Kidney epithelial cell (primary cell): ENCODE measurements around the gene RNF7. TPM values are rescaled to one million over a fixed set of nuclear protein-coding genes. Genes with fewer than 3 reads are reported as not detected.
"Not testable (repeated sequence)": the region's sequence is repeated elsewhere in the genome, so short reads cannot be mapped to it uniquely, and the experiment has no call there.

Experiments
- DNase-seq: peaks from one replicate; pipeline ENCODE4 v3.0.0-alpha.2; 2010; ENCODE audit warnings: low read depth
- H3K27me3 ChIP-seq: 2 replicates; pipeline ENCODE4 v1.6.0; 2011; ENCODE audit warnings: low read length; ENCODE audit not compliant: control insufficient read depth, insufficient read depth
- H3K36me3 ChIP-seq: 2 replicates; pipeline ENCODE4 v1.5.1; 2011; ENCODE audit warnings: low read length; ENCODE audit not compliant: control insufficient read depth, insufficient read depth
- H3K4me3 ChIP-seq: 2 replicates; pipeline ENCODE4 v1.5.1; 2011; ENCODE audit warnings: low read depth, mild to moderate bottlenecking, control low read depth, low read length
- total RNA-seq: library from RNA; depleted of rRNA; stranded (reverse); fragments of >200 nt; gene quantifications from 2 replicates; pipeline ENCODE4 v1.2.3, GENCODE V29; 2015
- TF ChIP-seq, protein P1 (sequence below): IDR thresholded peaks from 2 replicates; pipeline ENCODE4 v1.5.1; 2011; ENCODE audit warnings: mild to moderate bottlenecking, moderate library complexity, low read length, control low read depth, inconsistent platforms; ENCODE audit not compliant: insufficient read depth, poor library complexity, severe bottlenecking

Gene RNF7
- total RNA-seq, 1 donor from 2014 or later = 174 TPM

DNA sequence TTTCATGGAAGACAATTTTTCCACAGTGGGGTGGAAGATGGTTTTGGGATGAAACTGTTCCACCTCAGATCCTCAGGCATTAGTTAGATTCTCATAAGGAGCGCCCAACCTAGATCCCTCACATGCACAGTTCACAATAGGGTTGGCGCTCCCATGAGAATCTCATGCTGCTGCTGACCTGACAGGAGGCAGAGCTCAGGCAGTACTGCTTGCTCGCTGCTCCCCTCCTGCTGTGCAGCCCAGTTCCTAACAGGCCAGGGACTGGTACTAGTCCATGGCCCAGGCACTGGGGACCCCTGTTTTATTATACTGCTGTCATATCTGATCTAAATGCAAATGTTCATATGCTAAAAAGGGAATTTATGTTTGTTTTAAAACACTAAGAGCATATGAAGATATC, 15.3 kb downstream of the RNF7 start:
- no peak overlapping the region for H3K4me3 ChIP-seq
- DNase-seq = no peak
- TF ChIP-seq, protein P1, sequence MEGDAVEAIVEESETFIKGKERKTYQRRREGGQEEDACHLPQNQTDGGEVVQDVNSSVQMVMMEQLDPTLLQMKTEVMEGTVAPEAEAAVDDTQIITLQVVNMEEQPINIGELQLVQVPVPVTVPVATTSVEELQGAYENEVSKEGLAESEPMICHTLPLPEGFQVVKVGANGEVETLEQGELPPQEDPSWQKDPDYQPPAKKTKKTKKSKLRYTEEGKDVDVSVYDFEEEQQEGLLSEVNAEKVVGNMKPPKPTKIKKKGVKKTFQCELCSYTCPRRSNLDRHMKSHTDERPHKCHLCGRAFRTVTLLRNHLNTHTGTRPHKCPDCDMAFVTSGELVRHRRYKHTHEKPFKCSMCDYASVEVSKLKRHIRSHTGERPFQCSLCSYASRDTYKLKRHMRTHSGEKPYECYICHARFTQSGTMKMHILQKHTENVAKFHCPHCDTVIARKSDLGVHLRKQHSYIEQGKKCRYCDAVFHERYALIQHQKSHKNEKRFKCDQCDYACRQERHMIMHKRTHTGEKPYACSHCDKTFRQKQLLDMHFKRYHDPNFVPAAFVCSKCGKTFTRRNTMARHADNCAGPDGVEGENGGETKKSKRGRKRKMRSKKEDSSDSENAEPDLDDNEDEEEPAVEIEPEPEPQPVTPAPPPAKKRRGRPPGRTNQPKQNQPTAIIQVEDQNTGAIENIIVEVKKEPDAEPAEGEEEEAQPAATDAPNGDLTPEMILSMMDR = no peak
- no peaks in the 10 kb centered on the region for H3K36me3 ChIP-seq
- H3K27me3 ChIP-seq = no peaks in the 10 kb centered on the region

DNA sequence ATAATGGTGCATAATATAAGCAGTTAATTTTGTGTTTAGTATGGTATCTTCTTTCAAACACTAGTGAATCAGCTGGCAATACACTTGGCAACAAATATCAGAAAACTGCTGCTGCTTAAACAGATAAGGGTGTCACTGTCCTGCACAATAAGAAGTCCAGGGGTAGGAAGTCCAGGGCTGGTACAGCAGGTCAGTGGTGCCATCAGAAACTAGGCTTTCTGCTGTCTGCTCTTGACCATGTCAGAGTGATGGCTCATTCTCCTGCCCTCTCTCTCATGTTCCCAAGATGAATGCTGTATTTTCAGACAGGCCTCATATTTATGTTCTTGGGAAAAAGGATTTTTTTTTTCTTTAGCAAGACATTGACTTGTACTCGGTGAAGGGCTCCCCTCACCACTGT, 15.9 kb downstream of the RNF7 start:
- Histone ChIP-seq H3K36me3 (no peaks in the 10 kb centered on the region), H3K27me3 (no peaks in the 10 kb centered on the region), H3K4me3 (no peak overlapping the region)
- TF ChIP-seq, protein P1 = no peak
- DNase-seq = no peak

- not testable (repeated sequence) for H3K4me3 ChIP-seq, DNase-seq, H3K27me3 ChIP-seq, H3K36me3 ChIP-seq
These were observed 24.5 kb downstream of the RNF7 start for GRCh38 chr3:141762552-141762951.

GRCh38 chr3:141763088-141763750, 25.1 kb downstream of the RNF7 start, which contains the start of gene GRK7:
TSS of gene GRK7 (plus strand) at chr3:141763408. CDS start at chr3:141778285, 14,877 bp downstream.
- no peaks in the 10 kb centered on the region for H3K36me3 ChIP-seq
- TF ChIP-seq, protein P1 = no peak
- H3K4me3 ChIP-seq = no peak within 1 kb of the TSS
- H3K27me3 ChIP-seq = no peaks in the 10 kb centered on the region
- no peak for DNase-seq

GRCh38 chr3:141764045-141764444, 25.9 kb downstream of the RNF7 start:
- DNase-seq = no peak
- Histone ChIP-seq H3K36me3 (no peaks in the 10 kb centered on the region), H3K4me3 (no peak overlapping the region), H3K27me3 (no peaks in the 10 kb centered on the region)
- TF ChIP-seq, protein P1 = no peak

DNA sequence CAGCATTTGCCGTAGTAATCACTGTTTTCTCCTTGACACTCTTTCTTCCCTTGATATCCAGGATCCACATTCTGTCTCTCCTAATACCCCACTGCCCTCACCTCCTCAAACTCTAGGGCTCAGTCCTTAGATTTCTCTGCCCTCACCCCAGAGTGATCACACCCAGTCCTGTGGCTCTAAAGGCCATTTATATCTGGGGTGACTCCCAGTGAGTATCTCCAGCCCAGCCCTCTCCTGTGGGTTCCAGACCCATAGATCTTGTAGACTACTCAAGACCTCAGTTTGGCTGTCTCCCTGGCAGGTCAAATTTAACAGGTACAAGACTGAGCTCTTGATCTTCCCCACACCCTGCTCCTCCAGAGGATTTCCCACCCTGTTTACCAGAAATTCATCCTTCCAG, 26.4 kb downstream of the RNF7 start:
- no peak overlapping the region for H3K4me3 ChIP-seq
- DNase-seq = no peak
- H3K36me3 ChIP-seq = no peaks in the 10 kb centered on the region
- no peaks in the 10 kb centered on the region for H3K27me3 ChIP-seq
- TF ChIP-seq, protein P1 = no peak
